Neural cell (in vitro differentiated cells): Measurements from ENCODE around the gene MCC.

ENCODE experiments used
- CTCF ChIP-seq: fragments of 450-650 bp; IDR thresholded peaks from 2 replicates; pipeline ENCODE4 v1.5.1; 2014; ENCODE audit warnings: antibody characterized with exemption, mild to moderate bottlenecking, moderate library complexity; ENCODE audit not compliant: poor library complexity, severe bottlenecking
- EP300 ChIP-seq: fragments of 450-650 bp; conservative IDR thresholded peaks from 2 replicates; pipeline ENCODE4 v1.6.1; 2014; ENCODE audit warnings: antibody characterized with exemption, mild to moderate bottlenecking, moderate library complexity; ENCODE audit not compliant: poor library complexity, severe bottlenecking
- EZH2 ChIP-seq: fragments of 200-600, 300-800 bp; shearing (Covaris generic), sonication (generic); IDR thresholded peaks from 2 replicates; pipeline ENCODE4 v1.6.1; 2014; ENCODE audit warnings: antibody characterized with exemption, low read length, borderline replicate concordance, mild to moderate bottlenecking; ENCODE audit not compliant: insufficient read depth, poor library complexity, severe bottlenecking
- MXI1 ChIP-seq: fragments of 450-650 bp; conservative IDR thresholded peaks from 2 replicates; pipeline ENCODE4 v1.6.1; 2014; ENCODE audit warnings: antibody characterized with exemption, mild to moderate bottlenecking; ENCODE audit not compliant: poor library complexity, severe bottlenecking
- POLR2AphosphoS5 ChIP-seq: IDR thresholded peaks from 2 replicates; pipeline ENCODE4 v1.6.1; 2012
- RAD21 ChIP-seq: fragments of 450-650 bp; conservative IDR thresholded peaks from 2 replicates; pipeline ENCODE4 v1.6.1; 2014; ENCODE audit warnings: antibody characterized with exemption, mild to moderate bottlenecking, moderate library complexity
- REST ChIP-seq: IDR thresholded peaks from 2 replicates; pipeline ENCODE4 v1.6.1; 2012; ENCODE audit warnings: borderline replicate concordance
- SMC3 ChIP-seq: fragments of 450-650 bp; conservative IDR thresholded peaks from 2 replicates; pipeline ENCODE4 v1.6.1; 2014; ENCODE audit warnings: antibody characterized with exemption, mild to moderate bottlenecking, moderate library complexity; ENCODE audit not compliant: poor library complexity
- TAF1 ChIP-seq: IDR thresholded peaks from 2 replicates; pipeline ENCODE4 v1.6.1; 2012; ENCODE audit warnings: low read depth

- TF ChIP-seq EZH2 (no peak), MXI1 (no peak), CTCF (no peak), EP300 (no peak), RAD21 (no peak), POLR2AphosphoS5 (no peak), REST (no peak), SMC3 (no peak), TAF1 (no peak)
Observed at GRCh38 chr5:113068559-113068958, 419.7 kb downstream of the MCC start.
